H1 (cell line): ENCODE results near the gene EFCAB8. TPM values are rescaled to one million over a fixed set of nuclear protein-coding genes. Genes with fewer than 3 reads are reported as not detected.

ENCODE experiments used
- CEBPB ChIP-seq: IDR thresholded peaks from 2 replicates; pipeline ENCODE4 v1.6.1; 2012; ENCODE audit warnings: low read depth, low read length
- HDAC6 ChIP-seq: IDR thresholded peaks from one replicate; pipeline ENCODE4 v1.7.1; 2012; ENCODE audit warnings: low read depth, mild to moderate bottlenecking, inconsistent platforms, low read length, moderate library complexity
- RAD21 ChIP-seq, 2 experiments: IDR thresholded peaks in 1 of 2; conservative IDR thresholded peaks in 1 of 2; 2 replicates each; pipeline ENCODE4 v1.6.1; 2011; ENCODE audit warnings: low read depth in 2 of 2, low read length in 2 of 2, improper control_type of control experiment in 1 of 2, inconsistent platforms in 1 of 2, mild to moderate bottlenecking in 1 of 2, moderate library complexity in 1 of 2
- TEAD4 ChIP-seq: IDR thresholded peaks from 2 replicates; pipeline ENCODE4 v1.6.1; 2012; ENCODE audit warnings: low read depth, low read length, inconsistent platforms, mixed read lengths
- polyA plus RNA-seq, 7 experiments: library from polyadenylated mRNA; depleted of rRNA in 3 of 7; stranded (reverse) in 5 of 7; unstranded in 2 of 7; fragments of >200 nt in 5 of 7; fragments of 200-250 nt in 2 of 7; gene quantifications; 1 replicate in 5 of 7; 2 replicates in 1 of 7; 4 replicates in 1 of 7; pipeline versions ENCODE4 v1.2.1 to v1.2.3, GENCODE V29; 2011 to 2013; ENCODE audit warnings: missing spikeins in 2 of 7, mixed read lengths in 2 of 7
- total RNA-seq: library from RNA; stranded (reverse); fragmentation: NEBNext Ultra II Directional; extraction: Animal tissue kit (Norgen Biotek cat#: 25700); gene quantifications from 2 replicates; pipeline ENCODE4 v1.2.1, GENCODE V29; 2021
- TF ChIP-seq, protein P1 (sequence below): fragments of 300-600 bp; sonication (generic); IDR thresholded peaks from 2 replicates; pipeline ENCODE4 v1.7.1; 2012; ENCODE audit warnings: low read length, moderate library complexity, mild to moderate bottlenecking, inconsistent platforms; ENCODE audit not compliant: insufficient replicate concordance

The EFCAB8 gene
- total and polyA plus RNA-seq, 2 of the 8 experiments (the other 6 are each of a cell fraction or from before 2014, with no cell fraction given): 0.06 to 0.20 TPM

DNA sequence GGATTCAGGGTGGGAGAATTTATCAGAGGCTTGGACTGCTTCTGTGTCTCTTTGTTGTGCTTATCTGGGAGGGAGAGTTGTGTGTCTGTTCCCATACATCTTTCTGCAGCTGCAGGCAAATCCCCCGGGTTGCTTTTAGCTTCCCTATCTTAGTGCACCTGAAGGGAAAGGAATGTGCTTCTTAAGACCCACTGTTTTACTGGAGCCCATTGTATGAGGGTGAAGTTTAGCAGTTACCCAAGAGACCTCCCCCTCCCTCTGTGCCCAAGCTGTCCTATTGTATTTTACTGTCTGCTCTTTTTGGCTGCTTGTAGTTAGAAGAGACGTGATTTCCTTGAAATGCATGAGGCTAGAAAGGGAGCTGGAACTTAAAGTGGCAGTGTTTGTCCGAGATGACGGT is 91.8 kb downstream of the EFCAB8 start (continued):
- TF ChIP-seq, protein P1, sequence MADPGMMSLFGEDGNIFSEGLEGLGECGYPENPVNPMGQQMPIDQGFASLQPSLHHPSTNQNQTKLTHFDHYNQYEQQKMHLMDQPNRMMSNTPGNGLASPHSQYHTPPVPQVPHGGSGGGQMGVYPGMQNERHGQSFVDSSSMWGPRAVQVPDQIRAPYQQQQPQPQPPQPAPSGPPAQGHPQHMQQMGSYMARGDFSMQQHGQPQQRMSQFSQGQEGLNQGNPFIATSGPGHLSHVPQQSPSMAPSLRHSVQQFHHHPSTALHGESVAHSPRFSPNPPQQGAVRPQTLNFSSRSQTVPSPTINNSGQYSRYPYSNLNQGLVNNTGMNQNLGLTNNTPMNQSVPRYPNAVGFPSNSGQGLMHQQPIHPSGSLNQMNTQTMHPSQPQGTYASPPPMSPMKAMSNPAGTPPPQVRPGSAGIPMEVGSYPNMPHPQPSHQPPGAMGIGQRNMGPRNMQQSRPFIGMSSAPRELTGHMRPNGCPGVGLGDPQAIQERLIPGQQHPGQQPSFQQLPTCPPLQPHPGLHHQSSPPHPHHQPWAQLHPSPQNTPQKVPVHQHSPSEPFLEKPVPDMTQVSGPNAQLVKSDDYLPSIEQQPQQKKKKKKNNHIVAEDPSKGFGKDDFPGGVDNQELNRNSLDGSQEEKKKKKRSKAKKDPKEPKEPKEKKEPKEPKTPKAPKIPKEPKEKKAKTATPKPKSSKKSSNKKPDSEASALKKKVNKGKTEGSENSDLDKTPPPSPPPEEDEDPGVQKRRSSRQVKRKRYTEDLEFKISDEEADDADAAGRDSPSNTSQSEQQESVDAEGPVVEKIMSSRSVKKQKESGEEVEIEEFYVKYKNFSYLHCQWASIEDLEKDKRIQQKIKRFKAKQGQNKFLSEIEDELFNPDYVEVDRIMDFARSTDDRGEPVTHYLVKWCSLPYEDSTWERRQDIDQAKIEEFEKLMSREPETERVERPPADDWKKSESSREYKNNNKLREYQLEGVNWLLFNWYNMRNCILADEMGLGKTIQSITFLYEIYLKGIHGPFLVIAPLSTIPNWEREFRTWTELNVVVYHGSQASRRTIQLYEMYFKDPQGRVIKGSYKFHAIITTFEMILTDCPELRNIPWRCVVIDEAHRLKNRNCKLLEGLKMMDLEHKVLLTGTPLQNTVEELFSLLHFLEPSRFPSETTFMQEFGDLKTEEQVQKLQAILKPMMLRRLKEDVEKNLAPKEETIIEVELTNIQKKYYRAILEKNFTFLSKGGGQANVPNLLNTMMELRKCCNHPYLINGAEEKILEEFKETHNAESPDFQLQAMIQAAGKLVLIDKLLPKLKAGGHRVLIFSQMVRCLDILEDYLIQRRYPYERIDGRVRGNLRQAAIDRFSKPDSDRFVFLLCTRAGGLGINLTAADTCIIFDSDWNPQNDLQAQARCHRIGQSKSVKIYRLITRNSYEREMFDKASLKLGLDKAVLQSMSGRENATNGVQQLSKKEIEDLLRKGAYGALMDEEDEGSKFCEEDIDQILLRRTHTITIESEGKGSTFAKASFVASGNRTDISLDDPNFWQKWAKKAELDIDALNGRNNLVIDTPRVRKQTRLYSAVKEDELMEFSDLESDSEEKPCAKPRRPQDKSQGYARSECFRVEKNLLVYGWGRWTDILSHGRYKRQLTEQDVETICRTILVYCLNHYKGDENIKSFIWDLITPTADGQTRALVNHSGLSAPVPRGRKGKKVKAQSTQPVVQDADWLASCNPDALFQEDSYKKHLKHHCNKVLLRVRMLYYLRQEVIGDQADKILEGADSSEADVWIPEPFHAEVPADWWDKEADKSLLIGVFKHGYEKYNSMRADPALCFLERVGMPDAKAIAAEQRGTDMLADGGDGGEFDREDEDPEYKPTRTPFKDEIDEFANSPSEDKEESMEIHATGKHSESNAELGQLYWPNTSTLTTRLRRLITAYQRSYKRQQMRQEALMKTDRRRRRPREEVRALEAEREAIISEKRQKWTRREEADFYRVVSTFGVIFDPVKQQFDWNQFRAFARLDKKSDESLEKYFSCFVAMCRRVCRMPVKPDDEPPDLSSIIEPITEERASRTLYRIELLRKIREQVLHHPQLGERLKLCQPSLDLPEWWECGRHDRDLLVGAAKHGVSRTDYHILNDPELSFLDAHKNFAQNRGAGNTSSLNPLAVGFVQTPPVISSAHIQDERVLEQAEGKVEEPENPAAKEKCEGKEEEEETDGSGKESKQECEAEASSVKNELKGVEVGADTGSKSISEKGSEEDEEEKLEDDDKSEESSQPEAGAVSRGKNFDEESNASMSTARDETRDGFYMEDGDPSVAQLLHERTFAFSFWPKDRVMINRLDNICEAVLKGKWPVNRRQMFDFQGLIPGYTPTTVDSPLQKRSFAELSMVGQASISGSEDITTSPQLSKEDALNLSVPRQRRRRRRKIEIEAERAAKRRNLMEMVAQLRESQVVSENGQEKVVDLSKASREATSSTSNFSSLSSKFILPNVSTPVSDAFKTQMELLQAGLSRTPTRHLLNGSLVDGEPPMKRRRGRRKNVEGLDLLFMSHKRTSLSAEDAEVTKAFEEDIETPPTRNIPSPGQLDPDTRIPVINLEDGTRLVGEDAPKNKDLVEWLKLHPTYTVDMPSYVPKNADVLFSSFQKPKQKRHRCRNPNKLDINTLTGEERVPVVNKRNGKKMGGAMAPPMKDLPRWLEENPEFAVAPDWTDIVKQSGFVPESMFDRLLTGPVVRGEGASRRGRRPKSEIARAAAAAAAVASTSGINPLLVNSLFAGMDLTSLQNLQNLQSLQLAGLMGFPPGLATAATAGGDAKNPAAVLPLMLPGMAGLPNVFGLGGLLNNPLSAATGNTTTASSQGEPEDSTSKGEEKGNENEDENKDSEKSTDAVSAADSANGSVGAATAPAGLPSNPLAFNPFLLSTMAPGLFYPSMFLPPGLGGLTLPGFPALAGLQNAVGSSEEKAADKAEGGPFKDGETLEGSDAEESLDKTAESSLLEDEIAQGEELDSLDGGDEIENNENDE: peak; percentile 55
- TF ChIP-seq TEAD4 (peak; percentile 80; the same call in 1 of the 2 replicates), RAD21 (IDR thresholded peaks at IDR 0.05 in 1 of 2, conservative IDR thresholded peaks at IDR 0.05 in 1 of 2; ENCODE audit: low read depth in 2 of 2, low read length in 2 of 2) (0 out of 4 replicates have a peak, but pooled peaks of 1 of the 2 experiments have one; percentile 1), CEBPB (0 out of 2 replicates have a peak, but pooled peaks have one; percentile 5), HDAC6 (peak; percentile 39)
